Gastroesophageal sphincter (tissue), 3 donors: ENCODE measurements around the gene SRRD.

ENCODE experiments used
- EP300 ChIP-seq: sonication (generic); formaldehyde crosslinking; IDR thresholded peaks from one replicate; pipeline ENCODE4 v1.6.1; 2017; ENCODE audit warnings: antibody characterized with exemption, mild to moderate bottlenecking
- POLR2A ChIP-seq, 2 donors: fragments of 450-650 bp; IDR thresholded peaks; one replicate each; pipeline ENCODE4 v1.6.1; 2017; ENCODE audit warnings: antibody characterized with exemption in 2 of 2, mild to moderate bottlenecking in 2 of 2, moderate library complexity in 1 of 2
- POLR2AphosphoS5 ChIP-seq: sonication (generic); formaldehyde crosslinking; IDR thresholded peaks from one replicate; pipeline ENCODE4 v1.6.1; 2017; ENCODE audit warnings: antibody characterized with exemption
- TF ChIP-seq, protein P1 (sequence below), 4 experiments: fragments of 200-600 bp in 2 of 4; fragments of 450-650 bp in 2 of 4; sonication (generic) in 1 of 4; IDR thresholded peaks; one replicate each; pipeline ENCODE4 v1.5.1; 2017 to 2019; ENCODE audit warnings: antibody characterized with exemption in 4 of 4, mild to moderate bottlenecking in 2 of 4, moderate library complexity in 2 of 4

DNA sequence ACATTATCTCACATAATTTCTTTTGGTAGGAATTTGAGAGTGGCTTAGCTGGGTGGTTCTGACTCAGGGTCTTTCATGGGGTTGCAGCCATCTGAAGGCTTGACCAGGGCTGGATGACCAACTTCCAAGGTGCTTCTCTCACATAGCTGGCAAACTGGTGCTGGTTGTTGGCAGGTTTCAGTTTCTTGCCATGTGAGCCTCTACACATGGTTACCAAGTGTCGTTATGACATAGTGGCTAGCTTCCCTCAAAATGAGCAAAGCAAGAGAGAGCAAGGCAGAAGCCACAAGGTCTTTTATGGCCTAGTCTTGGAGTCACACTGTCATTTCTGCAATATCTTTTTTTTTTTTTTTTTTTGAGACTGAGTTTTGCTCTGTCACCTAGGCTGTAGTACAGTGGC, 32.8 kb downstream of the SRRD start:
- TF ChIP-seq POLR2A (IDR thresholded peaks at IDR 0.05) (no peak), POLR2AphosphoS5 (no peak), EP300 (no peak)
- TF ChIP-seq, protein P1, sequence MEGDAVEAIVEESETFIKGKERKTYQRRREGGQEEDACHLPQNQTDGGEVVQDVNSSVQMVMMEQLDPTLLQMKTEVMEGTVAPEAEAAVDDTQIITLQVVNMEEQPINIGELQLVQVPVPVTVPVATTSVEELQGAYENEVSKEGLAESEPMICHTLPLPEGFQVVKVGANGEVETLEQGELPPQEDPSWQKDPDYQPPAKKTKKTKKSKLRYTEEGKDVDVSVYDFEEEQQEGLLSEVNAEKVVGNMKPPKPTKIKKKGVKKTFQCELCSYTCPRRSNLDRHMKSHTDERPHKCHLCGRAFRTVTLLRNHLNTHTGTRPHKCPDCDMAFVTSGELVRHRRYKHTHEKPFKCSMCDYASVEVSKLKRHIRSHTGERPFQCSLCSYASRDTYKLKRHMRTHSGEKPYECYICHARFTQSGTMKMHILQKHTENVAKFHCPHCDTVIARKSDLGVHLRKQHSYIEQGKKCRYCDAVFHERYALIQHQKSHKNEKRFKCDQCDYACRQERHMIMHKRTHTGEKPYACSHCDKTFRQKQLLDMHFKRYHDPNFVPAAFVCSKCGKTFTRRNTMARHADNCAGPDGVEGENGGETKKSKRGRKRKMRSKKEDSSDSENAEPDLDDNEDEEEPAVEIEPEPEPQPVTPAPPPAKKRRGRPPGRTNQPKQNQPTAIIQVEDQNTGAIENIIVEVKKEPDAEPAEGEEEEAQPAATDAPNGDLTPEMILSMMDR (IDR thresholded peaks at IDR 0.05): no peak
